Memory B cell (primary cell): Measurements from ENCODE around the gene KLHL40.

ENCODE experiments used
- ATAC-seq: fragments of 150-1000 bp; cut with Tn5 transposase; 2 replicates; pipeline ENCODE4 v1.10.0; 2021; ENCODE audit warnings: low read depth, mild to moderate bottlenecking, moderate library complexity
- DNase-seq, 2 donors: peaks; one replicate each; pipeline ENCODE4 v3.0.0; 2022; ENCODE audit warnings: low spot score in 2 of 2
- H3K27ac Mint-ChIP-seq: one replicate; pipeline ENCODE4 v1.8.0; 2022; ENCODE audit warnings: mild to moderate bottlenecking, moderate library complexity, mixed read lengths
- H3K27me3 Mint-ChIP-seq: one replicate; pipeline ENCODE4 v1.8.0; 2022; ENCODE audit warnings: mixed read lengths
- H3K36me3 Mint-ChIP-seq: one replicate; pipeline ENCODE4 v1.8.0; 2022; ENCODE audit warnings: mild to moderate bottlenecking, mixed read lengths
- H3K4me1 Mint-ChIP-seq: one replicate; pipeline ENCODE4 v1.8.0; 2022; ENCODE audit warnings: mixed read lengths
- H3K4me3 Mint-ChIP-seq: one replicate; pipeline ENCODE4 v1.8.0; 2022; ENCODE audit warnings: mild to moderate bottlenecking, moderate library complexity, mixed read lengths
- H3K9me3 Mint-ChIP-seq: one replicate; pipeline ENCODE4 v1.8.0; 2022; ENCODE audit warnings: mixed read lengths

KLHL40 gene

GRCh38 chr3:42661593-42662022 is 23.7 kb upstream of the KLHL40 start:
- H3K27ac Mint-ChIP-seq, result no peak overlapping the region
- no peaks in the 10 kb centered on the region for H3K36me3 Mint-ChIP-seq
- H3K27me3 Mint-ChIP-seq, result no peaks in the 10 kb centered on the region
- H3K4me3 Mint-ChIP-seq, result no peak overlapping the region
- H3K9me3 Mint-ChIP-seq, result no peaks in the 10 kb centered on the region
- DNase-seq, result no peak
- H3K4me1 Mint-ChIP-seq, result peaks cover 11% of the 10 kb centered on the region
- no peak for ATAC-seq

- H3K4me3 Mint-ChIP-seq, result no peak overlapping the region
- no peaks in the 10 kb centered on the region for H3K27me3 Mint-ChIP-seq
- H3K27ac Mint-ChIP-seq, result no peak overlapping the region
- no peak for ATAC-seq
- H3K36me3 Mint-ChIP-seq, result no peaks in the 10 kb centered on the region
- no peaks in the 10 kb centered on the region for H3K9me3 Mint-ChIP-seq
- peaks cover 11% of the 10 kb centered on the region for H3K4me1 Mint-ChIP-seq
- DNase-seq, result no peak
Measured at GRCh38 chr3:42662037-42662812, 23.1 kb upstream of the KLHL40 start.

GRCh38 chr3:42662813-42663535 is 22.4 kb upstream of the KLHL40 start:
- H3K27ac Mint-ChIP-seq, result peak overlapping the region; percentile 10
- peaks cover 11% of the 10 kb centered on the region for H3K4me1 Mint-ChIP-seq
- ATAC-seq, result no peak
- no peaks in the 10 kb centered on the region for H3K9me3 Mint-ChIP-seq
- peaks cover 2% of the 10 kb centered on the region for H3K27me3 Mint-ChIP-seq
- H3K4me3 Mint-ChIP-seq, result no peak overlapping the region
- no peaks in the 10 kb centered on the region for H3K36me3 Mint-ChIP-seq
- DNase-seq, result no peak

- Mint-ChIP-seq H3K4me1 (peaks cover 11% of the 10 kb centered on the region), H3K27me3 (peaks cover 2% of the 10 kb centered on the region), H3K36me3 (no peaks in the 10 kb centered on the region), H3K27ac (peak overlapping the region; percentile 10), H3K4me3 (peak overlapping the region; percentile 75), H3K9me3 (no peaks in the 10 kb centered on the region)
- peak; percentile 18 to 36 for DNase-seq
- ATAC-seq, result peak; percentile 80
Measured at GRCh38 chr3:42663581-42664437, 21.5 kb upstream of the KLHL40 start.

GRCh38 chr3:42664438-42664803 is 20.9 kb upstream of the KLHL40 start:
- no peak for ATAC-seq
- no peak for DNase-seq
- Mint-ChIP-seq H3K36me3 (no peaks in the 10 kb centered on the region), H3K27ac (peak overlapping the region; percentile 10), H3K9me3 (no peaks in the 10 kb centered on the region), H3K27me3 (peaks cover 2% of the 10 kb centered on the region), H3K4me3 (peak overlapping the region; percentile 60), H3K4me1 (peaks cover 11% of the 10 kb centered on the region)

GRCh38 chr3:42665050-42665878 is 20.1 kb upstream of the KLHL40 start:
- H3K27ac Mint-ChIP-seq, result no peak overlapping the region
- H3K4me1 Mint-ChIP-seq, result peaks cover 8% of the 10 kb centered on the region
- H3K4me3 Mint-ChIP-seq, result peak overlapping the region; percentile 17
- DNase-seq (no peak), ATAC-seq (no peak)
- no peaks in the 10 kb centered on the region for H3K36me3 Mint-ChIP-seq
- peaks cover 2% of the 10 kb centered on the region for H3K27me3 Mint-ChIP-seq
- no peaks in the 10 kb centered on the region for H3K9me3 Mint-ChIP-seq

- no peaks in the 10 kb centered on the region for H3K36me3 Mint-ChIP-seq
- H3K27me3 Mint-ChIP-seq, result peaks cover 2% of the 10 kb centered on the region
- ATAC-seq, result no peak
- no peak overlapping the region for H3K27ac Mint-ChIP-seq
- H3K4me3 Mint-ChIP-seq, result no peak overlapping the region
- peaks cover 8% of the 10 kb centered on the region for H3K4me1 Mint-ChIP-seq
- H3K9me3 Mint-ChIP-seq, result no peaks in the 10 kb centered on the region
- DNase-seq, result no peak
Measured at GRCh38 chr3:42666022-42666421, 19.3 kb upstream of the KLHL40 start.

- no peak overlapping the region for H3K27ac Mint-ChIP-seq
- DNase-seq (no peak), ATAC-seq (no peak)
- H3K36me3 Mint-ChIP-seq, result no peaks in the 10 kb centered on the region
- H3K4me1 Mint-ChIP-seq, result peaks cover 8% of the 10 kb centered on the region
- H3K9me3 Mint-ChIP-seq, result no peaks in the 10 kb centered on the region
- no peak overlapping the region for H3K4me3 Mint-ChIP-seq
- H3K27me3 Mint-ChIP-seq, result peaks cover 2% of the 10 kb centered on the region
Measured at GRCh38 chr3:42666577-42666998, 18.7 kb upstream of the KLHL40 start.

GRCh38 chr3:42667096-42667522 is 18.2 kb upstream of the KLHL40 start:
- peaks cover 8% of the 10 kb centered on the region for H3K4me1 Mint-ChIP-seq
- no peak for DNase-seq
- H3K9me3 Mint-ChIP-seq, result no peaks in the 10 kb centered on the region
- no peaks in the 10 kb centered on the region for H3K36me3 Mint-ChIP-seq
- H3K27ac Mint-ChIP-seq, result no peak overlapping the region
- peaks cover 2% of the 10 kb centered on the region for H3K27me3 Mint-ChIP-seq
- H3K4me3 Mint-ChIP-seq, result no peak overlapping the region
- no peak for ATAC-seq

GRCh38 chr3:42667523-42668412 is 17.6 kb upstream of the KLHL40 start:
- ATAC-seq, result no peak
- Mint-ChIP-seq H3K27me3 (peaks cover 2% of the 10 kb centered on the region), H3K4me3 (no peak overlapping the region), H3K9me3 (no peaks in the 10 kb centered on the region), H3K4me1 (peaks cover 8% of the 10 kb centered on the region), H3K27ac (no peak overlapping the region), H3K36me3 (no peaks in the 10 kb centered on the region)
- no peak for DNase-seq

- Mint-ChIP-seq H3K4me3 (no peak overlapping the region), H3K9me3 (no peaks in the 10 kb centered on the region), H3K4me1 (peaks cover 8% of the 10 kb centered on the region), H3K27ac (no peak overlapping the region), H3K27me3 (peaks cover 2% of the 10 kb centered on the region), H3K36me3 (no peaks in the 10 kb centered on the region)
- no peak for ATAC-seq
- no peak for DNase-seq
Measured at GRCh38 chr3:42668413-42668760, 16.9 kb upstream of the KLHL40 start.

- H3K27me3 Mint-ChIP-seq, result peaks cover 2% of the 10 kb centered on the region
- no peak for ATAC-seq
- no peaks in the 10 kb centered on the region for H3K9me3 Mint-ChIP-seq
- H3K36me3 Mint-ChIP-seq, result no peaks in the 10 kb centered on the region
- peaks cover 4% of the 10 kb centered on the region for H3K4me1 Mint-ChIP-seq
- H3K4me3 Mint-ChIP-seq, result no peak overlapping the region
- no peak for DNase-seq
- H3K27ac Mint-ChIP-seq, result no peak overlapping the region
Measured at GRCh38 chr3:42668793-42669217, 16.5 kb upstream of the KLHL40 start.
